Stimulated activated CD8-positive, alpha-beta memory T cell treated with anti-CD3 and anti-CD28 coated beads, Interleukin-15, amount 100 ng/mL, for 24 hours (primary cell): ENCODE results near the gene CHID1.

Experiments
- DNase-seq: peaks from one replicate; pipeline ENCODE4 v3.0.0-alpha.2; 2020; ENCODE audit warnings: low read depth

Gene CHID1

GRCh38 chr11:849104-849824 lies 61.3 kb downstream of the CHID1 start:
- DNase-seq, result no peak

- DNase-seq, result peak; percentile 35
These were observed 62.2 kb downstream of the CHID1 start for GRCh38 chr11:848380-848931.

- no peak for DNase-seq
These were observed 62.7 kb downstream of the CHID1 start for GRCh38 chr11:847876-848275.

- DNase-seq, result no peak
These were observed 64.0 kb downstream of the CHID1 start for GRCh38 chr11:846496-847098.

GRCh38 chr11:845872-846495 lies 64.6 kb downstream of the CHID1 start:
- no peak for DNase-seq

- DNase-seq, result no peak
These were observed 65.6 kb downstream of the CHID1 start for GRCh38 chr11:844693-845644.

- DNase-seq, result no peak
These were observed 66.6 kb downstream of the CHID1 start for GRCh38 chr11:843818-844692.

- no peak for DNase-seq
These were observed 67.4 kb downstream of the CHID1 start for GRCh38 chr11:843086-843734.

GRCh38 chr11:842370-843002 lies 68.1 kb downstream of the CHID1 start, which contains the start of the genes POLR2L and TSPAN4:
Gene POLR2L, minus strand, starts transcription at chr11:842529. Its CDS starts 21 bp downstream, at chr11:842508.
Gene TSPAN4, plus strand, starts transcription at chr11:842852. Its CDS starts 7,453 bp downstream, at chr11:850305.
- DNase-seq, result peak; percentile 79

- no peak for DNase-seq
These were observed 68.6 kb downstream of the CHID1 start for GRCh38 chr11:841981-842369.

- no peak for DNase-seq
These were observed 70.6 kb downstream of the CHID1 start for GRCh38 chr11:839875-840617.

GRCh38 chr11:839280-839623 lies 71.4 kb downstream of the CHID1 start:
- DNase-seq, result no peak

GRCh38 chr11:838441-839279 lies 72.0 kb downstream of the CHID1 start:
- DNase-seq, result no peak

- no peak for DNase-seq
These were observed 72.7 kb downstream of the CHID1 start for GRCh38 chr11:837990-838307.

GRCh38 chr11:837189-837989 lies 73.2 kb downstream of the CHID1 start:
- no peak for DNase-seq

GRCh38 chr11:836700-837099 lies 73.9 kb downstream of the CHID1 start:
- DNase-seq, result no peak

GRCh38 chr11:836274-836673 lies 74.3 kb downstream of the CHID1 start:
- DNase-seq, result no peak
